DOHH2 (cell line): ENCODE measurements around the gene AASDH.

Experiments used
- EZH2phosphoT487 ChIP-seq: fragments of 200-600 bp; sonication (generic); IDR thresholded peaks from 2 replicates; pipeline ENCODE4 v1.6.1; 2017; ENCODE audit warnings: borderline replicate concordance, mild to moderate bottlenecking, antibody characterized with exemption, low read length, moderate library complexity, mixed read lengths
- TF ChIP-seq, protein P1 (sequence below): fragments of 200-600 bp; sonication (generic); IDR thresholded peaks from one replicate; pipeline ENCODE4 v1.5.1; 2014; ENCODE audit warnings: antibody characterized with exemption, mild to moderate bottlenecking, low read depth, low read length; ENCODE audit not compliant: poor library complexity, severe bottlenecking

DNA sequence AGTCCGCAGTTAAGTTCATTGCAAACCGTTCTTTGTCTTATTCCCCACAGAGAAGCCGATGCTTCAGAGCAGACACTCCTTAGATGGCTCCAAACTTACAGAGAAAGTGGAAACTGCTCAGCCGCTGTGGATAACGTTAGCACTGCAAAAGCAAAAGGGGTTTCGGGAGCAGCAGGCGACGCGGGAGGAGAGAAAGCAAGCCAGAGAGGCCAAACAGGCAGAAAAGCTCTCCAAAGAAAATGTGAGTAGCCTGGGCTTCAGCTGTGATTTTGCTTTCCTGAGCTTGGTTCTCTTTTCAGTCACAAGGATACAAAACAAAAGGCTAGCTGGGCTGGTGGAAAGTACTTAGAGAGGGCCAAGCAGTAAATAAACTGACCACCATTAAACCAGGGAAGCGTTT lies 64.0 kb downstream of the AASDH start:
- TF ChIP-seq, protein P1, sequence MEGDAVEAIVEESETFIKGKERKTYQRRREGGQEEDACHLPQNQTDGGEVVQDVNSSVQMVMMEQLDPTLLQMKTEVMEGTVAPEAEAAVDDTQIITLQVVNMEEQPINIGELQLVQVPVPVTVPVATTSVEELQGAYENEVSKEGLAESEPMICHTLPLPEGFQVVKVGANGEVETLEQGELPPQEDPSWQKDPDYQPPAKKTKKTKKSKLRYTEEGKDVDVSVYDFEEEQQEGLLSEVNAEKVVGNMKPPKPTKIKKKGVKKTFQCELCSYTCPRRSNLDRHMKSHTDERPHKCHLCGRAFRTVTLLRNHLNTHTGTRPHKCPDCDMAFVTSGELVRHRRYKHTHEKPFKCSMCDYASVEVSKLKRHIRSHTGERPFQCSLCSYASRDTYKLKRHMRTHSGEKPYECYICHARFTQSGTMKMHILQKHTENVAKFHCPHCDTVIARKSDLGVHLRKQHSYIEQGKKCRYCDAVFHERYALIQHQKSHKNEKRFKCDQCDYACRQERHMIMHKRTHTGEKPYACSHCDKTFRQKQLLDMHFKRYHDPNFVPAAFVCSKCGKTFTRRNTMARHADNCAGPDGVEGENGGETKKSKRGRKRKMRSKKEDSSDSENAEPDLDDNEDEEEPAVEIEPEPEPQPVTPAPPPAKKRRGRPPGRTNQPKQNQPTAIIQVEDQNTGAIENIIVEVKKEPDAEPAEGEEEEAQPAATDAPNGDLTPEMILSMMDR, result no peak
- no peak for TF ChIP-seq EZH2phosphoT487
